OCI-LY1 (cell line): Measurements from ENCODE around the gene DRAP1.

Source experiments
- EZH2 ChIP-seq: fragments of 200-600 bp; sonication (generic), shearing (Covaris generic); IDR thresholded peaks from 2 replicates; pipeline ENCODE4 v1.8.0; 2017; ENCODE audit warnings: borderline replicate concordance, mixed run types, mild to moderate bottlenecking, antibody characterized with exemption, low read length, moderate library complexity, mixed read lengths
- TF ChIP-seq, protein P1 (sequence below): fragments of 200-600 bp; sonication (generic), shearing (Covaris generic); IDR thresholded peaks from 2 replicates; pipeline ENCODE4 v1.5.1; 2017; ENCODE audit warnings: mild to moderate bottlenecking, antibody characterized with exemption, low read length, moderate library complexity, mixed read lengths

DNA sequence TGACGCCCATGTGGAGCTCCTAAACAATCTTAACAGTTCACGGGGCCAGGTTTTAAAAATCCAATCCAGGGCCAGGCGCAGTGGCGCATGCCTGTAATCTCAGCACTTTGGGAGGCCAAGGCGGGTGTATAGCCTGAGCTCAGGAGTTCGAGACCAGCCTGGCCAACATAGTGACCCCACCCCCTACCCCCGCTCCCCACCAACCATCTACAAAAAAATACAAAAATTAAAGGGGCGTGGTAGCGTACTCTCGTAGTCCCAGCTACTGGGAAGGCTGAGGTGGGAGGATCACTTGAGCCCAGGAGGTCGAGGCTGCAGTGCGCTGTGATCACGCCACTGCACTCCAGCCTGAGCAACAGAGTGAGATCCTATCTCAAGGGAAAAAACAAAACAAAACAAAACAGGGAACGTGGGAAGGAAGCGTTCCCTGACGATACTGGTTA, 41.6 kb downstream of the DRAP1 start:
- TF ChIP-seq, protein P1, sequence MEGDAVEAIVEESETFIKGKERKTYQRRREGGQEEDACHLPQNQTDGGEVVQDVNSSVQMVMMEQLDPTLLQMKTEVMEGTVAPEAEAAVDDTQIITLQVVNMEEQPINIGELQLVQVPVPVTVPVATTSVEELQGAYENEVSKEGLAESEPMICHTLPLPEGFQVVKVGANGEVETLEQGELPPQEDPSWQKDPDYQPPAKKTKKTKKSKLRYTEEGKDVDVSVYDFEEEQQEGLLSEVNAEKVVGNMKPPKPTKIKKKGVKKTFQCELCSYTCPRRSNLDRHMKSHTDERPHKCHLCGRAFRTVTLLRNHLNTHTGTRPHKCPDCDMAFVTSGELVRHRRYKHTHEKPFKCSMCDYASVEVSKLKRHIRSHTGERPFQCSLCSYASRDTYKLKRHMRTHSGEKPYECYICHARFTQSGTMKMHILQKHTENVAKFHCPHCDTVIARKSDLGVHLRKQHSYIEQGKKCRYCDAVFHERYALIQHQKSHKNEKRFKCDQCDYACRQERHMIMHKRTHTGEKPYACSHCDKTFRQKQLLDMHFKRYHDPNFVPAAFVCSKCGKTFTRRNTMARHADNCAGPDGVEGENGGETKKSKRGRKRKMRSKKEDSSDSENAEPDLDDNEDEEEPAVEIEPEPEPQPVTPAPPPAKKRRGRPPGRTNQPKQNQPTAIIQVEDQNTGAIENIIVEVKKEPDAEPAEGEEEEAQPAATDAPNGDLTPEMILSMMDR: no peak
- no peak for TF ChIP-seq EZH2
